ENCODE measurements around the gene STX1A. TPM values are rescaled to one million over a fixed set of nuclear protein-coding genes. Genes with fewer than 3 reads are reported as not detected.

Gene STX1A
- total and polyA plus RNA-seq, 2 of the 13 experiments (the other 11 are each of a cell fraction or from before 2014, with no cell fraction given), result 6.1 to 12.2 TPM

- TF ChIP-seq ZNF639 (CRISPR knock-in tag; conservative IDR thresholded peaks at IDR 0.05) (peak; percentile 71; the same call in 1 of the 2 replicates), KDM5B (CRISPR knock-in tag; IDR thresholded peaks at IDR 0.05; ENCODE audit: borderline replicate concordance) (peak; percentile 51; the same call in 1 of the 2 replicates), SKI (IDR thresholded peaks at IDR 0.05; ENCODE audit: partially characterized antibody) (peak; percentile 21), POLR2AphosphoS5 (IDR thresholded peaks at IDR 0.05; ENCODE audit: low read depth, low read length) (peak; percentile 73), U2AF2 (IDR thresholded peaks at IDR 0.05; ENCODE audit: low read depth, low read length) (no peak), PHF21A (CRISPR knock-in tag; IDR thresholded peaks at IDR 0.05) (peak; percentile 77), RARA (CRISPR knock-in tag; IDR thresholded peaks at IDR 0.05) (peak; percentile 48; the same call in 1 of the 2 replicates), AHR (CRISPR knock-in tag; IDR thresholded peaks at IDR 0.05) (peak; percentile 85; the same call in 1 of the 2 replicates), HNRNPL (IDR thresholded peaks at IDR 0.05; ENCODE audit: low read depth, low read length) (peak; percentile 92), DNMT1 (CRISPR knock-in tag; IDR thresholded peaks at IDR 0.05) (peak; percentile 55; the same call in 1 of the 2 replicates), ZFY (CRISPR knock-in tag; IDR thresholded peaks at IDR 0.05) (peak; percentile 72), SETDB1 (CRISPR knock-in tag; IDR thresholded peaks at IDR 0.05; ENCODE audit: borderline replicate concordance) (no peak), ESRRA (CRISPR knock-in tag; IDR thresholded peaks at IDR 0.05; ENCODE audit: low read depth) (no peak; the same call in 1 of the 2 replicates), GMEB2 (CRISPR knock-in tag; IDR thresholded peaks at IDR 0.05; ENCODE audit: low read depth) (peak; percentile 72), HDAC1 (CRISPR knock-in tag; IDR thresholded peaks at IDR 0.05) (peak; percentile 87), SOX13 (IDR thresholded peaks at IDR 0.05) (no peak; the same call in 1 of the 2 replicates), SOX13 (CRISPR knock-in tag; conservative IDR thresholded peaks at IDR 0.05 in 1 of 2, IDR thresholded peaks at IDR 0.05 in 1 of 2) (peak in 1 of 2 experiments; percentile 50; a peak in 1 of 4 replicates), ZMAT3 (CRISPR knock-in tag; conservative IDR thresholded peaks at IDR 0.05) (0 out of 2 replicates have a peak, but pooled peaks have one; percentile 69), MYC (CRISPR knock-in tag; IDR thresholded peaks at IDR 0.05; ENCODE audit: borderline replicate concordance) (peak; percentile 69; the same call in 1 of the 2 replicates), HIVEP1 (CRISPR knock-in tag; IDR thresholded peaks at IDR 0.05) (peak; percentile 83), MXD4 (CRISPR knock-in tag; IDR thresholded peaks at IDR 0.05) (peak; percentile 76)
- TF ChIP-seq, protein P1, sequence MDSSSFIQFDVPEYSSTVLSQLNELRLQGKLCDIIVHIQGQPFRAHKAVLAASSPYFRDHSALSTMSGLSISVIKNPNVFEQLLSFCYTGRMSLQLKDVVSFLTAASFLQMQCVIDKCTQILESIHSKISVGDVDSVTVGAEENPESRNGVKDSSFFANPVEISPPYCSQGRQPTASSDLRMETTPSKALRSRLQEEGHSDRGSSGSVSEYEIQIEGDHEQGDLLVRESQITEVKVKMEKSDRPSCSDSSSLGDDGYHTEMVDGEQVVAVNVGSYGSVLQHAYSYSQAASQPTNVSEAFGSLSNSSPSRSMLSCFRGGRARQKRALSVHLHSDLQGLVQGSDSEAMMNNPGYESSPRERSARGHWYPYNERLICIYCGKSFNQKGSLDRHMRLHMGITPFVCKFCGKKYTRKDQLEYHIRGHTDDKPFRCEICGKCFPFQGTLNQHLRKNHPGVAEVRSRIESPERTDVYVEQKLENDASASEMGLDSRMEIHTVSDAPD (CRISPR knock-in tag; IDR thresholded peaks at IDR 0.05), result peak; percentile 67; the same call in 1 of the 2 replicates
- TF ChIP-seq, protein P2, sequence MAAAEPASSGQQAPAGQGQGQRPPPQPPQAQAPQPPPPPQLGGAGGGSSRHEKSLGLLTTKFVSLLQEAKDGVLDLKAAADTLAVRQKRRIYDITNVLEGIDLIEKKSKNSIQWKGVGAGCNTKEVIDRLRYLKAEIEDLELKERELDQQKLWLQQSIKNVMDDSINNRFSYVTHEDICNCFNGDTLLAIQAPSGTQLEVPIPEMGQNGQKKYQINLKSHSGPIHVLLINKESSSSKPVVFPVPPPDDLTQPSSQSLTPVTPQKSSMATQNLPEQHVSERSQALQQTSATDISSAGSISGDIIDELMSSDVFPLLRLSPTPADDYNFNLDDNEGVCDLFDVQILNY (CRISPR knock-in tag; conservative IDR thresholded peaks at IDR 0.05), result peak; percentile 20; the same call in 1 of the 2 replicates
- TF ChIP-seq, protein P3, sequence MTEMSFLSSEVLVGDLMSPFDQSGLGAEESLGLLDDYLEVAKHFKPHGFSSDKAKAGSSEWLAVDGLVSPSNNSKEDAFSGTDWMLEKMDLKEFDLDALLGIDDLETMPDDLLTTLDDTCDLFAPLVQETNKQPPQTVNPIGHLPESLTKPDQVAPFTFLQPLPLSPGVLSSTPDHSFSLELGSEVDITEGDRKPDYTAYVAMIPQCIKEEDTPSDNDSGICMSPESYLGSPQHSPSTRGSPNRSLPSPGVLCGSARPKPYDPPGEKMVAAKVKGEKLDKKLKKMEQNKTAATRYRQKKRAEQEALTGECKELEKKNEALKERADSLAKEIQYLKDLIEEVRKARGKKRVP (CRISPR knock-in tag; IDR thresholded peaks at IDR 0.05), result peak in 1 of 2 experiments; percentile 83; a peak in 2 of 4 replicates
Measured at GRCh38 chr7:73738612-73739386, 19.3 kb upstream of the STX1A start, which contains the start of gene ABHD11 (continued).
